HG03280 (cell line): ENCODE results near the gene KIZ.
A peak's percentile ranks its signal among the peaks of the same experiment; 100 is the strongest.
"Not testable (repeated sequence)": the region's sequence is repeated elsewhere in the genome, so short reads cannot be mapped to it uniquely, and the experiment has no call there.

Source experiments
- ATAC-seq: cut with Tn5 transposase; IDR thresholded peaks from one replicate; pipeline ENCODE4 v1.9.1; 2021; ENCODE audit warnings: mild to moderate bottlenecking, moderate library complexity; ENCODE audit not compliant: unreplicated experiment

KIZ gene

DNA sequence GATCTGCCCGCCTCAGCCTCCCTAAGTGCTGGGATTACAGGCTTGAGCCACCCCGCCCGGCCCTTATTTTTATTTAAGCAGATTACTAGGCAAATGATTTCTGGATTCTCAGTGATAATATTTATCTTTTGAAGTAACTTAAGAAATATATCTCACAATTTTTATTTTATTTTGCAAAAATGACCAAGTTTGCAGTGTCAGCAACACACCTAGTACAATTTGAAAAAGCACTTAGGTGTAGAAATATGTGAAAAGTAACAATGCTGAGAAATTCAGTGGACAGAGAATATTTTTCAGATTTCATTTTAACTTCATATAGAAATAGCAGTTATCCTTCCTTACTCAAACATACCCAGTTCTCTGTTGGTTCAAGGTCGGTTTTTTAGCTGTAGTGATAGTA lies 98.3 kb downstream of the KIZ start:
- no peak for ATAC-seq

DNA sequence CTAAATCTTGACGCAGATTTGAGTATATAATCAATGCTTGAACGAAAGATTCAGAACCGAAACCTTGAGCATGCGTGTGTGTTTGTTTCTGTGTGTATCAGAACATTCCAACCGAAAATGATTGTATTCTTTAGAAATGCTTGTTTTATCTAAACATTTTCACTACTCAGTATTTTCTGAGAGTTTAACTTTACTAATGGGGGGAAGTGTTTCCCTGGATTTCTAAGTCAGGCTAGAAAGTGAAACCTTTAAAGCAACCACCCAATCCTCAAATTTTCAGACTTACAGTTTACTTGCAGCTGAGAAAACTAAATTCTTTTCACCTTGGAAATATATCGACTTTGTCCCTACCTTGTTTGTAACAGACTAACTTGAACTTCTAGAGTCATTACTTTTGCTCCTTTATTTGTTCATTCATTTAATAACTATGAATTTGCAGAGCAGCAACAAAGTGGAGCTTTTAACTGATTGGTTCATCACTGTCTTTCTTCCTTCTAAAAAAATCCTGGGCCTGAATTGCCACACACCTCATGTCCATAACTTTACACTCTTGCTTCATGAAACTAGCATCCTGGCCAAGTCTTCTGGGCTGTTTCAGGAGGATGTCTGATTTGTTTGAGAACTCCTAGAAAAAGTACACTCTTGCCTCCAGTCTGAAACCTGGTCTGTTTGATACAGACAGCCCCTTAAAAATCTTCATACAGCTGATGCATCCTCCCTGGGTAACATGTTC lies 99.5 kb downstream of the KIZ start:
- no peak for ATAC-seq

DNA sequence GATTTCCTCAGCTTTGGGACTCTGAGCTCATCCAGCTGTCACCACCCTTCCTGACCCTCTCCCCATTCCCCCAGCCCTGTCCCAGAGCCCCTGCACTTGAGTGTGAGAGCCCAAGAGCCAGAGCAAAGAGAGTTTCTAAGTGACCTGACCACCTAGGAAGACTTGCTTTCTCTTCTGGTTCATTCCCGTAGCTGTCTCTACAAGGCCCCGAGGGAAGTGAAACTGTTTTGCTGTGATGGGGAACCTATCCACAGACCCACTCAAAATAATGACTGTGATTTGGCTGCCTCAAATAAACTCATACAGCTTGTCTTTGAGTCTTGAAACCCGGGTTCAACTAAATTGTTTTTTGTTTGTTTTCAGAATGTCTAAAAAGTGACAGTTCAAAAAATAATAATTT lies 102.6 kb downstream of the KIZ start:
- peak; percentile 74 for ATAC-seq

DNA sequence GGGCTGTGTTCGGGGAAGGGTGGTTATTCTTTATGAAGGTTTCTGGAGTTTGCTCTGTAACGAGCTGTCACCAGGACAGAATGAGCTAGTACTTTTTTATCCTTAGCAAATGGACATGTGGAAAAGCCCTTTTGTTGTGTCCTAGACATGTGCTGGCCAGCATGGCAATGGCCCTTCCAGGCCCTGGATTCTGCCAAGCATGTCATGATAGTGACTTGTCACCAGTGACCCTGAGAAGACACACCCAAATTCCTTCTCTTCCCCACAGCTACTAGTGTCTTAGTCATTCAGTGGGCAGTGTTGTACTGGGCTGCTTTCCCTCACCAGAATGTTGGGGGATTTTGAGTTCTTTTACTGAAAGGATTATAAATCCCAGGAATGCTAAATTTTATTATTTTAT lies 103.3 kb downstream of the KIZ start:
- ATAC-seq, result no peak

DNA sequence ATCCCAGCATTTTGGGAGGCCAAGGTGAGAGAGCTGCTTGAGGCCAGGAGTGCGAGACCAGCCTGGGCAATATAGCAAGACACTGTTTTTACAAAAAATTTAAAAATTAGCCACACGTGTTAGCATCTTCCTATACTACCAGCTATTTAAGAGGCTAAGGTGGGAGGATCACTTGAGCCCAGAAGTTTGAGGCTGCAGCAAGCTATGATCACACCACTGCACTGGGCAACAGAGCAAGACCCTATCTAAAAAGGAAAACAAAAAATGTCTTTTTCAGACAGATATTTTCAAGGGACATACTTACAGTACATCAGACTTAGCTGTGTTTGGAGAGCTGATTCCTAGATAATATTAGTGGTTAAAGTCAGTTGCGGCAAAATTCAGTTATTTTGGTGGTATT lies 104.3 kb downstream of the KIZ start:
- ATAC-seq, result no peak

GRCh38 chr20:21230686-21231085 lies 104.8 kb downstream of the KIZ start:
- no peak for ATAC-seq

GRCh38 chr20:21232546-21233280 lies 106.8 kb downstream of the KIZ start:
- ATAC-seq, result no peak

DNA sequence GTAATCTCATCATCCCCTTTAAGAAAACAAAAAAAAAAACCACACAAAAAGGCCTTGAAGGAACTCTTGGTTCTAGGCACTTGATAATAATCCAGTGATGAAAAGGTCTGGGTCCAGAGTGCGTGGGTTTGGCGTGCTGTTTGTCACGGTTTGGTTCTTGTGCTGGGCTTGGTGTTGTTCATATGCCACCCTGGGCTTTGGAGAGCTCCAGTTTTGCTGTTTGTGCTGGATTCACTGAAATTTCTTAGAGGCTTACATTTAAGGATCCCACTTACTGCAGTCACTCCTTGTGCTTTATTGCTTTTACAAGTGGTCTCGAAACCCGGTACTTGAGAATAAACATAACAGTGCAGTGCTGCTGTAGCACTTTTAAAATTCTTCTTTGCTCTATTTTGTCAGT lies 108.4 kb downstream of the KIZ start:
- no peak for ATAC-seq

- no peak for ATAC-seq
Observed at GRCh38 chr20:21234806-21235483, 109.1 kb downstream of the KIZ start.

- no peak for ATAC-seq
Observed at GRCh38 chr20:21235484-21236445, 109.9 kb downstream of the KIZ start.

GRCh38 chr20:21237956-21238799 lies 112.3 kb downstream of the KIZ start:
- ATAC-seq, result no peak

- no peak for ATAC-seq
Observed at GRCh38 chr20:21238818-21239536, 113.1 kb downstream of the KIZ start.

GRCh38 chr20:21240394-21240793 lies 114.5 kb downstream of the KIZ start:
- no peak for ATAC-seq

- no peak for ATAC-seq
Observed at GRCh38 chr20:21241406-21241805, 115.5 kb downstream of the KIZ start.

DNA sequence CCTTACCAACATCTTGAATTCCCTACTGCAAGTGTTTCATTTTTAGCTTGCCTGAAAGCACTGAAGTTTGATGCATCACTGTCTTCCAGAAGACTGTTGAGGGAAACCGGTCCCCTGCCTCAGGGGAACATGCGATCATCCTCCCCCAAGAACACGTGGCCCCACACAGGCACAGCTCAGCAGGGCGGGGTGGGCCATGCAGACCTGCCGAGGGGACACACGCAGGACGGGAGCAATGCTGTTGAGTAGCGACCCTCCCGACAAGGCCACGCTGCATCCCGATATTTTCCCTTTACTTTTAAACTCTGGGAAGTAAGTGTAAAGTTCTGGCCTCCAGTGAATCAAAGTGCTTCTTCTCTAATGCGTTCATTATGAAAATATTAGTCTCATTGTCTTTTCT lies 117.9 kb downstream of the KIZ start:
- no peak for ATAC-seq

- ATAC-seq, result no peak
Observed at GRCh38 chr20:21244808-21245207, 118.9 kb downstream of the KIZ start.

DNA sequence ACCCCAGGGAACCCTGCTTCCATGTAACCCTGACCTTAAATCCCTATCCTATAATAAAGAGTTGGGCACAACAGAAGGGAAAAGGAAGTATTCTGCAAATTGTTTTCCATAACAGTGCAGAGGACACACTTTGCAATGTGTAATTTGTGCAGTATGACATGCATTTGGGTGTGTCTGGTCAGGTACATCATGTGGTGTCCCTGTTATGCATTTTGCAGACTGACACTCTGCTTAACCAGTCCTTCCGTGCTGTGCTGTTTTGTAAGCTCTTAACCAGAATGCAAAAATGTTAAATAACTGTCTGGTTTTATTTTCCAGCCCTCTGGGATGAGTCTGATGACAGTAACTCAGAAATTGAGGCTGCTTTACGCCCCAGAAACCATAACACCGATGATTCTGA lies 120.3 kb downstream of the KIZ start:
- no peak for ATAC-seq

- not testable (repeated sequence) for ATAC-seq
Observed at GRCh38 chr20:21247603-21248095, 121.8 kb downstream of the KIZ start.

DNA sequence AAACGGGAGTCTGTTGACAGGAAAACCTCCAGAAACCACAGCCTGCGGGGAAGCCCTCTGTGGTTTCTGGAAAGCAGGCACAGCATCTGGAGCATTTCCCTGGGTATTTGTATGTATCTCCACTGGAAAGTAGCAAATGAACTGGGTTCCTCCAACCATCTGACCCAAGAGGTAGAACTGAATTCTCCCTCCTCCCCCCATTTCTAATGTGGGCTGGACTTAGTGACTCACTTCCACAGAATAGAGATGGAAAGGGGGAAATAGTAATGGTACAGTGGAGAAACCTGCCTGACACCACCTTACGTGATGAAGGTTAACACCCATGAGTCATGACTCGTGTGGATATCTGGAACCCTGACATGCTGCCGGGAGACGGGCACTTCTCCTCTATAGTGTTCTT lies 125.4 kb downstream of the KIZ start:
- no peak for ATAC-seq
